ENCODE results near the gene DRAM1.

- TF ChIP-seq, protein P1, sequence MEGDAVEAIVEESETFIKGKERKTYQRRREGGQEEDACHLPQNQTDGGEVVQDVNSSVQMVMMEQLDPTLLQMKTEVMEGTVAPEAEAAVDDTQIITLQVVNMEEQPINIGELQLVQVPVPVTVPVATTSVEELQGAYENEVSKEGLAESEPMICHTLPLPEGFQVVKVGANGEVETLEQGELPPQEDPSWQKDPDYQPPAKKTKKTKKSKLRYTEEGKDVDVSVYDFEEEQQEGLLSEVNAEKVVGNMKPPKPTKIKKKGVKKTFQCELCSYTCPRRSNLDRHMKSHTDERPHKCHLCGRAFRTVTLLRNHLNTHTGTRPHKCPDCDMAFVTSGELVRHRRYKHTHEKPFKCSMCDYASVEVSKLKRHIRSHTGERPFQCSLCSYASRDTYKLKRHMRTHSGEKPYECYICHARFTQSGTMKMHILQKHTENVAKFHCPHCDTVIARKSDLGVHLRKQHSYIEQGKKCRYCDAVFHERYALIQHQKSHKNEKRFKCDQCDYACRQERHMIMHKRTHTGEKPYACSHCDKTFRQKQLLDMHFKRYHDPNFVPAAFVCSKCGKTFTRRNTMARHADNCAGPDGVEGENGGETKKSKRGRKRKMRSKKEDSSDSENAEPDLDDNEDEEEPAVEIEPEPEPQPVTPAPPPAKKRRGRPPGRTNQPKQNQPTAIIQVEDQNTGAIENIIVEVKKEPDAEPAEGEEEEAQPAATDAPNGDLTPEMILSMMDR (IDR thresholded peaks at IDR 0.05), result no peak
- no peak for TF ChIP-seq POLR2A (IDR thresholded peaks at IDR 0.05)
Measured at GRCh38 chr12:101866615-101867373, 10.6 kb upstream of the DRAM1 start.

Data from lower leg skin (tissue), 3 donors.